Endodermal cell (in vitro differentiated cells): Measurements from ENCODE around the gene FDXR. TPM values are rescaled to one million over a fixed set of nuclear protein-coding genes. Genes with fewer than 3 reads are reported as not detected.

Experiments
- DNase-seq: peaks from one replicate; pipeline ENCODE4 v3.0.0-alpha.2; 2017
- H3K27ac ChIP-seq: 2 replicates; pipeline ENCODE4 v1.5.1; 2013; ENCODE audit warnings: mild to moderate bottlenecking, low read depth, low read length, moderate library complexity
- H3K27me3 ChIP-seq: 2 replicates; pipeline ENCODE4 v1.6.1; 2013; ENCODE audit warnings: mild to moderate bottlenecking, low read length, moderate library complexity; ENCODE audit not compliant: insufficient read depth, control insufficient read depth, poor library complexity, severe bottlenecking
- H3K36me3 ChIP-seq: 2 replicates; pipeline ENCODE4 v1.7.0; 2013; ENCODE audit warnings: mild to moderate bottlenecking, low read length, moderate library complexity; ENCODE audit not compliant: control insufficient read depth, insufficient read depth
- H3K4me1 ChIP-seq: one replicate; pipeline ENCODE4 v1.7.0; 2013; ENCODE audit warnings: low read length; ENCODE audit not compliant: control insufficient read depth, insufficient read depth
- H3K4me3 ChIP-seq: 2 replicates; pipeline ENCODE4 v1.5.1; 2013; ENCODE audit warnings: mild to moderate bottlenecking, low read length, moderate library complexity
- H3K9ac ChIP-seq: 2 replicates; pipeline ENCODE4 v1.6.1; 2013; ENCODE audit warnings: mild to moderate bottlenecking, low read length, moderate library complexity; ENCODE audit not compliant: poor library complexity, severe bottlenecking; ENCODE audit errors: extremely low read depth
- H3K9me3 ChIP-seq: 2 replicates; pipeline ENCODE4 v1.6.1; 2013; ENCODE audit warnings: mild to moderate bottlenecking, low read length, moderate library complexity; ENCODE audit not compliant: control insufficient read depth
- H3K27ac Mint-ChIP-seq: 2 replicates; pipeline ENCODE4 v1.8.0; 2020; ENCODE audit warnings: mixed read lengths
- H3K27me3 Mint-ChIP-seq: 2 replicates; pipeline ENCODE4 v1.8.0; 2021; ENCODE audit warnings: mild to moderate bottlenecking, mixed read lengths; ENCODE audit not compliant: insufficient read depth
- H3K36me3 Mint-ChIP-seq: 2 replicates; pipeline ENCODE4 v1.8.0; 2020; ENCODE audit warnings: low read depth, mixed read lengths
- H3K4me1 Mint-ChIP-seq: 2 replicates; pipeline ENCODE4 v1.8.0; 2020; ENCODE audit warnings: mixed read lengths
- H3K4me3 Mint-ChIP-seq: 2 replicates; pipeline ENCODE4 v1.8.0; 2020; ENCODE audit warnings: mild to moderate bottlenecking, moderate library complexity, mixed read lengths
- H3K9me3 Mint-ChIP-seq: 2 replicates; pipeline ENCODE4 v1.8.0; 2020; ENCODE audit warnings: mild to moderate bottlenecking, mixed read lengths
- CTCF ChIP-seq: fragments of 200-600 bp; sonication (generic); conservative IDR thresholded peaks from 2 replicates; pipeline ENCODE4 v1.5.0; 2021; ENCODE audit warnings: antibody characterized with exemption, mild to moderate bottlenecking
- WGBS, 2 experiments: methylation state at CpG; one replicate each; pipeline versions ENCODE4 v1.1.5 to v1.1.7; 2013; ENCODE audit warnings: missing lambda C conversion rate in 2 of 2, mixed read lengths in 1 of 2; ENCODE audit not compliant: insufficient coverage in 1 of 2, insufficient read length in 1 of 2; 5-methylcytosine and 5-hydroxymethylcytosine counted together
- total RNA-seq, 2 donors: library from RNA; stranded (reverse); fragmentation: NEBNext Ultra II Directional in 1 of 2; extraction: Animal tissue kit (Norgen Biotek cat#: 25700) in 1 of 2; gene quantifications; 2 replicates in 1 of 2; 3 replicates in 1 of 2; pipeline ENCODE4 v1.2.1, GENCODE V29; 2021

The FDXR gene
- total RNA-seq, 2 donors from 2014 or later: 17.3 to 19.4 TPM

- peaks cover 61% of the 10 kb centered on the region for H3K27me3 ChIP-seq
- no peak overlapping the region for H3K27ac ChIP-seq
- H3K9me3 ChIP-seq: no peaks in the 10 kb centered on the region
- peak; percentile 67 for DNase-seq
- Mint-ChIP-seq H3K4me1 (peaks cover 1% of the 10 kb centered on the region), H3K36me3 (peaks cover 6% of the 10 kb centered on the region), H3K27ac (no peak overlapping the region), H3K27me3 (peaks cover 59% of the 10 kb centered on the region), H3K4me3 (peak overlapping the region; percentile 35), H3K9me3 (no peaks in the 10 kb centered on the region)
- WGBS, 2 experiments: 0 to 2% methylated on average over 14 to 95 of the region's 96 CpGs
- peaks cover 14% of the 10 kb centered on the region for H3K36me3 ChIP-seq
- H3K4me1 ChIP-seq: no peaks in the 10 kb centered on the region
- no peak overlapping the region for H3K4me3 ChIP-seq
- TF ChIP-seq CTCF: no peak
- no peak overlapping the region for H3K9ac ChIP-seq
Observed at GRCh38 chr17:74860872-74861661, 11.7 kb downstream of the FDXR start.

- peak overlapping the region; percentile 35 for H3K4me3 Mint-ChIP-seq
- DNase-seq: peak; percentile 78
Observed at GRCh38 chr17:74860229-74860871, 12.4 kb downstream of the FDXR start.

More at GRCh38 chr17:74860229-74860871, 12.4 kb downstream of the FDXR start:
- Histone ChIP-seq H3K4me1 (no peaks in the 10 kb centered on the region), H3K36me3 (peaks cover 14% of the 10 kb centered on the region), H3K27me3 (peaks cover 68% of the 10 kb centered on the region), H3K27ac (no peak overlapping the region), H3K4me3 (no peak overlapping the region), H3K9ac (no peak overlapping the region), H3K9me3 (no peaks in the 10 kb centered on the region)
- TF ChIP-seq CTCF: no peak
- no peaks in the 10 kb centered on the region for H3K9me3 Mint-ChIP-seq
- H3K27me3 Mint-ChIP-seq: peaks cover 66% of the 10 kb centered on the region
- no peak overlapping the region for H3K27ac Mint-ChIP-seq
- peaks cover 1% of the 10 kb centered on the region for H3K4me1 Mint-ChIP-seq
- H3K36me3 Mint-ChIP-seq: peaks cover 6% of the 10 kb centered on the region
- WGBS, 2 experiments: 9% methylated on average over 24 to 44 of the region's 44 CpGs
